ENCODE measurements around the gene LZTS3.

The LZTS3 gene

GRCh38 chr20:3202965-3203314, 29.6 kb upstream of the LZTS3 start:
- H3K36me3 Mint-ChIP-seq (ENCODE audit: low read depth), result peaks cover 39% of the 10 kb centered on the region
- no peaks in the 10 kb centered on the region for H3K9me3 Mint-ChIP-seq
- peaks cover 3% of the 10 kb centered on the region for H3K27me3 Mint-ChIP-seq (ENCODE audit: low read depth, poor library complexity)
- TF ChIP-seq CTCF (IDR thresholded peaks at IDR 0.05), result no peak
- no peak for DNase-seq
- no peak overlapping the region for H3K27ac Mint-ChIP-seq
- H3K4me1 Mint-ChIP-seq, result peaks cover 12% of the 10 kb centered on the region
- peak overlapping the region; percentile 94 for H3K4me3 Mint-ChIP-seq

- H3K4me3 Mint-ChIP-seq, result no peak overlapping the region
- peaks cover 3% of the 10 kb centered on the region for H3K27me3 Mint-ChIP-seq (ENCODE audit: low read depth, poor library complexity)
- peaks cover 56% of the 10 kb centered on the region for H3K36me3 Mint-ChIP-seq (ENCODE audit: low read depth)
- no peak overlapping the region for H3K27ac Mint-ChIP-seq
- no peak for TF ChIP-seq CTCF (IDR thresholded peaks at IDR 0.05)
- peaks cover 7% of the 10 kb centered on the region for H3K4me1 Mint-ChIP-seq
- DNase-seq, result no peak
- H3K9me3 Mint-ChIP-seq, result no peaks in the 10 kb centered on the region
Measured at GRCh38 chr20:3199976-3200755, 26.8 kb upstream of the LZTS3 start.

DNA sequence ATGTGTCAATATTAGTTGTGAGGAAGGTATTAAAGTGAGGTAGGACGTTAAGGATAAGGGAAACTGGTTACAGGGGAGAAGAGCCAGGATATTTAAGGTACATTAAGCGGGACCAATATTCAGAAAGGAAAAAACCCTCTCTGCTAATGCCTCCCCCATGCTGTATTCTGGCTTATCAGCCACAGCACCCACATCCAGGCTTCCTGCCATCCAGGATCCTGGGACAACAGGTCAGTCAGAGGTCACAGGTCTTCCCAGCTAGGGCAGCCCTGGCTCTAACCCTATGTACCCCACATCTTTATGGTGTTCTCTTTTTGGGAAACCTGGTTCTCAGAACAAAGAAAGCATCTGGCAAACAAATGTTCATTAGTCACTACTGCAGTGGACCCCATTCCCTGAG, 25.9 kb upstream of the LZTS3 start:
- DNase-seq, result no peak
- H3K4me1 Mint-ChIP-seq, result peaks cover 7% of the 10 kb centered on the region
- H3K9me3 Mint-ChIP-seq, result no peaks in the 10 kb centered on the region
- H3K27ac Mint-ChIP-seq, result no peak overlapping the region
- TF ChIP-seq CTCF (IDR thresholded peaks at IDR 0.05), result no peak
- no peak overlapping the region for H3K4me3 Mint-ChIP-seq
- H3K27me3 Mint-ChIP-seq (ENCODE audit: low read depth, poor library complexity), result no peaks in the 10 kb centered on the region
- peaks cover 57% of the 10 kb centered on the region for H3K36me3 Mint-ChIP-seq (ENCODE audit: low read depth)

DNA sequence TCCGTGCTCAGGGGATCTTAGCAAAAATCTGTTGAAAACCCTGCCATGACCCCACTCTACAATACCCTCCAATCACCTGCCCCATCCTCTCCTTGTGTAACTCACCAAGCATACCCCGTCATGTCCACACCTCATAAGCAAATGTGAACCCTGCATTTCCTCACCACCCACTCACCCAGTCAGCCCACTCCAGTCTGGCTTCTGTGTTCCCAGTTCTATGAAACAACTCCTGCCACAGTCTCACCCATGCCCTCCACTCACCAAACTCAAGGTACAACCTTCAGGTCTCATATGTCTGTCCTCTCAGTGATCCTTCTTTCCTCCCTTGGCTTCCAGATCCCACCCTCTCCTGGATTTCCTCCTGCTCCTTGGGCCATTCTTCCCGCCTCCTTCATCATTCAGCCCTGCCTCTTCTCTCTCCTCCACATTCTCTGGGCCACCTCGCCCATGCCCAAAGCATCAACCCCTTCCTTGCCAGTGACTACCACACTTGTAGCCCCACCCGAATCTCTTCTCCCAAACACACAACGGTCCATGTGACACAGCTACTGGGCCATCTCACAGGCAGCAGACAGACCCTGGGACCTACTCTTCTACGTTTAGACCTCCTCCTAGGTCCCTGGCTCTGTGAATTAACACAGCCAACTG, 22.4 kb upstream of the LZTS3 start:
- no peaks in the 10 kb centered on the region for H3K4me1 Mint-ChIP-seq
- DNase-seq, result no peak
- H3K27me3 Mint-ChIP-seq (ENCODE audit: low read depth, poor library complexity), result no peaks in the 10 kb centered on the region
- no peaks in the 10 kb centered on the region for H3K9me3 Mint-ChIP-seq
- peak overlapping the region; percentile 11 for H3K27ac Mint-ChIP-seq
- peaks cover 66% of the 10 kb centered on the region for H3K36me3 Mint-ChIP-seq (ENCODE audit: low read depth)
- no peak overlapping the region for H3K4me3 Mint-ChIP-seq
- no peak for TF ChIP-seq CTCF (IDR thresholded peaks at IDR 0.05)

DNA sequence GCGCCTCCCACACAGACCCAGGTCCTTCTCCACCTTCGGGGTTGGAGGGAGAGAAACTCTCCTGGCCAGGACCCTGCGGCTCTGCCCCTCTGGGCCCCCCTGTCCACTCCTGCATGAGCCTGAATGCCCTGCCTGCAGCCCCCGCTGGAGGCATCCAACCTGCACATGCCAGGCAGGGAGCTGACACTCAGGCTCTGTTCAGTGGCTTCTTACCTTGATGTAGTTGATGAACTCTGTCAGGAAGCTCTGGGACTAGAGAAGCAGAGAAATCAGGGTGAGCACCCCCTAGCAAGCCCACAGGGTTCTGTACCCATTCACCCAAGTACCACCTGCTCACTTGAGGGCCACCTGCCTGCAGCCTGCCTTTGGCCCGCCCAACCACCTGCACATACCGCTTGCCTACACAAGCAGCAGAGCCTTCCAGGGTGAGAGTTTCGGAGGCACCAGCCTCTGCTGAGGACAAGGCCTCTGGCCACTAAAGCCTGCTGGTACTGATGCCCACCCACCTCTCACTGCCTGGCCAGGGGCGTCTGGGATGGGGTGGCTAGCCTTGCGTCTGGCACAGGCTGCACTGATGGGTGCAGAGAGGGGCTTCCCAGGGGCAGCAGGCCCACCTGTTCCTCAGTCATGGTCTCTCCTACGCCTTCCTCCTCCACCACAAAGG, 21.4 kb upstream of the LZTS3 start:
- TF ChIP-seq CTCF (IDR thresholded peaks at IDR 0.05), result no peak
- H3K4me1 Mint-ChIP-seq, result no peaks in the 10 kb centered on the region
- H3K27ac Mint-ChIP-seq, result no peak overlapping the region
- no peak for DNase-seq
- H3K4me3 Mint-ChIP-seq, result no peak overlapping the region
- H3K9me3 Mint-ChIP-seq, result no peaks in the 10 kb centered on the region
- no peaks in the 10 kb centered on the region for H3K27me3 Mint-ChIP-seq (ENCODE audit: low read depth, poor library complexity)
- H3K36me3 Mint-ChIP-seq (ENCODE audit: low read depth), result peaks cover 56% of the 10 kb centered on the region

All from nephron progenitor cell (in vitro differentiated cells).